ENCODE results near the gene MDM4.
"Not testable (repeated sequence)": the region's sequence is repeated elsewhere in the genome, so short reads cannot be mapped to it uniquely, and the experiment has no call there.

Gene MDM4

DNA sequence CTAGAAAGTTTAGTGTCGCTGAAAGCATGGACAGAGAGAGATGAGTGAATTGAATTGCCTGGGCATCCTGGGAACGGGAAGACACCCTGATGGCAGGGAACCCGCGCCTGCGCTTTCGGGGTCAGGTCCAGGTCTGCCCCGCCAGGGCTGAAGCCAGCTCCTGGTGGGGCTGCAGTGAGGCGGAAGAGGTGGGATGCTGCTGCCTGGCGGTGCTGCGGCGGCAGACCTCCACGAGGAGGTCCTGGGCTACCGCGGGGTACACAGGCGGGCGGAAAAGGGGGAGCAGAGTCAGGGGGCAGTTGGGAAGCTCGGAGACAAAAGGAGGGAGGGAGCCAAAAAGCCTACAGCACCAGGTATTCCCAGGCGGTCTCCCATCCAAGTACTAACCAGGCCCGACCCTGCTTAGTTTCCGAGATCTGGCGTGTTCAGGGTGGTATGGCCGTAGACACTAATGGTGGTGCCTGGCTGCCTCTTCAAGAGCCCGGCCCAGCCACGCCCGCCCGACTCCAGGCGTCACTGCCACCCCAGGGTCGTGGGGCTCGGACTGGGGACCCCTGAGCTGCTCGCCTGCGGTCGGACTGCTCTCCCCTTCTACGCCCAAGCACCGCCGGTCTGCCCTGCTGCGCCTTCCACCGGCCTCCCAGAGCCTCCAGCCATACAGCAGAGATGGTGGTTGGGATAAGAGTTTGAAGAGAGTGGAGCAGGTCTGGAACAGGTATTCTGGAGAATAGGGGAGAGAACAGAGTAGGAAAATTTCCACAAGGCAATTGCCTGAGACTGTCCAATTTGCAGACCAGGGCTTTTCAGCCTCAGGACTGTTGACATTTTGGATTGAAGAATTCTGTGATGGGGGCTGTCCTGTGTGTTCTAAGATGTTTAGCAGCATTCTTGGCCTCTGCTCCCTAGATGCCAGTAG lies 46.1 kb downstream of the MDM4 start:
- no peak for DNase-seq (ENCODE audit: low read depth)

GRCh38 chr1:204563307-204563706 lies 47.1 kb downstream of the MDM4 start:
- no peak for DNase-seq (ENCODE audit: low read depth)

DNA sequence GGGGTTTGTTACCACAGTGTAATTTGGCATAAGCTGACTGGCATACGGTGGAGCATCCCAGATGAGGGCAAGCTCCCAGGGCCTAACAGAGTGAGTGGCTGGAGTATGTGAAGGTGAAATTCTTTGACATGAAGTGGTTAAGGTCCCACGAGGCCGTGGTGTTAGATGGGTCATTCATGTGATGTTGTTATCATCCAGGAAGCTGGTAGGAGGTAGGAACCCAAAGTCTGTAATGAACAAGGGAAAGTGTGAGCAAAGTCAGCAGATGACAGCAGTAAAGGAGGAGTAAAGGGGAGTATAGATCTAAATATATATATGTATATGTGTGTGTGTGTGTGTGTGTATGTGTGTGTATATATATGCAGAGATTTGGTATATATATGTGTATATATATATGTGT lies 47.6 kb downstream of the MDM4 start:
- DNase-seq (ENCODE audit: low read depth): no peak

DNA sequence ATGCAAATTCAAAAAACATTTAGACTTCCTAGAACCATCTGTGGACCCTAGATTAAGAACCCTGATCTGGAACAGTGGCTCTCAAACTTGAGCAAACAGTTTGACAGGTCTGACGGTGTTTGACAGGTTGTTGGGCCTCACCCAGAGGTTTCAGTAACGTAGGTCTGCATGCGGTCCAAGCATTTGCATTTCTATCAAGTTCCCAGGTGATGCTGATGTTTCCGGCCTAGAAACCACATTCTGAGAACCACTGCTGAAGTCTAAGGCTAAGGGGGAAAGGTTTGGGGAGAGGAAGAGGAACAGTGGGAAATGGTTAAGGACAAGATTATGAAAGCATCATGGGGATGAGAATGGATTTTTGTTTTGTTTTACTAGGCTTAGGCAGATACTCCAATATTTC lies 48.6 kb downstream of the MDM4 start:
- no peak for DNase-seq (ENCODE audit: low read depth)

DNA sequence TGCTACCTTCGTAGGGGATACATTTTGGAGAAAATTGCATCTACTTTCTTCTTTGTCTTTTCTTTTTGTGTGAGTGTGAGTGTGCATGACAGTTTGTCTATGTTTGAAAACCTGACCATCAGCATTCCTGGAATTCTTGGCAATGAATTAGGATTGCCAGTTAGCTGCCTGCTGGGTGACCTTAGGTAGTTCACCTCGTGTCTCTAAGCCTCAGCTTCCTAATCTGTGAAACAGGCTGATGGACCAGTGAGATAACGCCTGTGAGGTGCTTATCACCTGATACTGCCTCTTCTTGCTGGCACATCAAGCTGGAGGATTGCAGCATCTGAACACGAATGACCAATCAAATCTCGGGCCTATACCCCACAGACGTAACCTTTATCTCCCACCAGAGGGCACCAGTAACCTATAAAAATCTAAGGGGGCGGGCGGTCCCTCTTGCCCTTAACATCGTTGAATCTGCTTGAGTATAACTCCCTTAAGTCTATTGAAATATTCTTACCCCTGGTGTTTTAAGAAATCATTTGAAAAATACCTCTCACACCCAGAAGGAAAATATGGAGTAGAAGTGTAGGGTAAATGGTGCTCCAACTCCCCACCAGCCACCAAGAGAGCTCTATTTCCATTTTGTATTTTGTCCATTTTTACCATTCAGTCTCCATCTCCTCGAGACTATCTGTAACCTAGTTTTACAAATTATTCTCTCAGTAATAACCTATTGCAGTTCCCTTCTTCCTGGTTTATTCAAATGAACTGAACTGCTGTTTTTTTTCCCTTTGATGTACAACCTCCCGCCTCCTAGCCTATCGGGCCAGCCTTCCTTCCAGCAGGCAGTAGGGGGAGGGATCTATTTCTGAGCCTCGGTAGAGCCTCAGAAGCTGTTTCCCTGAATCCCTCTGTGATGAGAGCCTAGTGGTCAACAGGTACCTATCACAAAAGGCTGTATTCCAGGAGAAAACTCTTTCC lies 49.7 kb downstream of the MDM4 start:
- DNase-seq (ENCODE audit: low read depth): peak; percentile 44

GRCh38 chr1:204566583-204566955 lies 50.4 kb downstream of the MDM4 start:
- no peak for DNase-seq (ENCODE audit: low read depth)

- no peak for DNase-seq (ENCODE audit: low read depth)
Observed at GRCh38 chr1:204567071-204567470, 50.9 kb downstream of the MDM4 start.

GRCh38 chr1:204568576-204569315 lies 52.5 kb downstream of the MDM4 start:
- DNase-seq (ENCODE audit: low read depth): no peak

DNA sequence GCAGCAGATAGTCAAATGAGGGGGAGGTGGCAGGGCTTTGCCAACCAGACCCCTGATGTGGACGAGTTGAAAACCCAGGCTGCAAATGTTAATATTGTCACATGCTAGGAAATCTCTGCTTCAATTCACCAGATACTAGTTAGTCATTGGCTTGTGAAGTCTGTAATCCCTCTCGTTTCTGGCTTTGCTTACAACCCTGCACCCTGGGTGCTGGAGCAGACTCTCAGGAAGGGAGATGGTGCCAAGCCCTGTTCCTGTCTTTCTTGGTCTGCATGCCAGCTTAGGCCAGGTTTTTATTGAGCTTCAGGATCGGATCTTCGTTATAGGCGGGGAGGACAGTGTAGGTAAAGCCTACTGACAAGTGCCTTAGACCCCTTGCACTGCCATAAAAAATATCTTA lies 53.3 kb downstream of the MDM4 start:
- no peak for DNase-seq (ENCODE audit: low read depth)

- DNase-seq (ENCODE audit: low read depth): not testable (repeated sequence)
Observed at GRCh38 chr1:204570021-204570420, 53.8 kb downstream of the MDM4 start.

DNA sequence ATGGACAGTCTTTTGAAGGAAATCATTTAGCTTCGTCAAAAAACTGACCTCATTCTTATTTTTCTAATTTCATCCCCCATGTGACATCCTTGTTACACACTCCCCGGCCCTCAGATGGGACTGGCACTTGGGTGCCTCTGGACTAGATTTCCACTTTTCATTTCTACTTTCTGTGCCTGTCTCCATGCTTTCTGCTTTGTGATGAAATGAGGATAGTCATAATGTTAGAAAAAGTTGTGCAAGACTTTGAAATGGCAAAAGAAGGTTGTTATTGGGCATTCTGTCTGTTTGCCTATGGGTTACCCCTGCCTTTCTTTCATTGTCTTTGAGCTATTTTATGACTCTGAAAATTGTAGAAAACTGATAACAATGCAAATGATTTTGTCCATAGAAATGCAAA lies 54.9 kb downstream of the MDM4 start:
- DNase-seq (ENCODE audit: low read depth): no peak

DNA sequence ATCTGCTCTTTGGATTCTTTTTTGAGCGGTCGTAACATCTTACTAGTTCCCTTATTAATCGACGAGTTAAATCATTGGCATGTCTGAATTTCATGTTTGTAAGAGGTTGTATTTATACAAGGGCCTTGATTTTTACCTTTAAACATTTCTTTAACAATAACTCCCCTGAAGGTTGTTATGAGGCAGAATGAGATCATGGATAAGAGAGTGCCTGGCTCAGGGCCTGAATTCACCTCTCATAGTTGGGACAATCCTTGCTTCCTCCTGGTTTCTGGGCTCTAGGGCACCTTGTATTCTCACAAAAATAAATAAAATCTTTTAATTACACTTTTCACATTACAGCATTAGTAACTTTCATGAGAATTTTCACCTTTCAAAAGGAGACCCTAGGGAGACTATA lies 55.4 kb downstream of the MDM4 start:
- DNase-seq (ENCODE audit: low read depth): no peak

DNA sequence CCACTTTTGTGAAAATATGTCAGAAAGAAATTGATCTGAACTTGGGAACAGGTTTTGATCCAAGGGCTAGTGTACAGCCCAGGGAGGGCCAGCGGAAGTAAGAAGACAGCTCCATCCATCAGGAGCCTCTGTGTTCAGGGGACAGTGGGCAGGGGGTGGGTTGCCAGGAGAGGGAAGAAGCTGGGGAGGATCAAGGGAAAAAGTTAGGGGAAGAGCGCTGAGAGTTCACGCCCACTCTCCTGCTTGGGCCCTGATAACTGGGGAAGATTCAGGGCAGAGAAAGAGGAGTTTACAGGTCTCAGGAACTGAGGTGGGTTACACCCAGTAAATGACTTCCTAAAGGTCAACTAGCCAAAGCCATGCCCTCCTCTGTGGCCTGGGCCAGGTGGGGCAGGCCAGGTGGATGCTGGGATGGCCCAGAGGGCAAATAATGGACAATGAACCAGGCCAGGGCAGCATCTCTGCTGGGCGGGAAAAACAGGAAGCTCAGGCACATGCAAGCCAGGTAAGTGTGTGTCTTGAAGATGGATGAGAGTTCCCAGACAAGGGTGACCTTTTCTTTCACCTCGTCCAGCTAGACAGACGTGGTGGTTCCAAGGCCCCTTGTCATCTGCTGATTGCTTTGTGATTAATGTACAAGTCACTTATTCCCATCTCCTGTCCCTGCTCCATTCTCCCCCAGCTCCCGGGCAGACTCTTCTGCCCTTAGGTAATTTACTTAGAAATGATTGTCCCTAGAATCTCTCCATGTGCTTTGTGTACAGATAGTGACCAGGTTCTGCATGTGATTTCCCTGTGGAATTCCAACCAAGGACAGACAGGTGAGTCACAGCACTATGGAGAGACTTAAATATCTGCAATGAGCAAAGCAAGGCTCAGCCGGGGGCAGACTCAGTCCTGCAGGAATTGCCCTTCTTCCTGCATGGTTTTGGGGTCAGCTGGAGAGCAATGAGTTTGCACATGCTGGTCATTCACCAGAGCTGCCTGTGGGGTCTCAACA lies 57.0 kb downstream of the MDM4 start:
- no peak for DNase-seq (ENCODE audit: low read depth)

- DNase-seq (ENCODE audit: low read depth): no peak
Observed at GRCh38 chr1:204574016-204574864, 58.0 kb downstream of the MDM4 start.

GRCh38 chr1:204574865-204575163 lies 58.6 kb downstream of the MDM4 start:
- no peak for DNase-seq (ENCODE audit: low read depth)

DNA sequence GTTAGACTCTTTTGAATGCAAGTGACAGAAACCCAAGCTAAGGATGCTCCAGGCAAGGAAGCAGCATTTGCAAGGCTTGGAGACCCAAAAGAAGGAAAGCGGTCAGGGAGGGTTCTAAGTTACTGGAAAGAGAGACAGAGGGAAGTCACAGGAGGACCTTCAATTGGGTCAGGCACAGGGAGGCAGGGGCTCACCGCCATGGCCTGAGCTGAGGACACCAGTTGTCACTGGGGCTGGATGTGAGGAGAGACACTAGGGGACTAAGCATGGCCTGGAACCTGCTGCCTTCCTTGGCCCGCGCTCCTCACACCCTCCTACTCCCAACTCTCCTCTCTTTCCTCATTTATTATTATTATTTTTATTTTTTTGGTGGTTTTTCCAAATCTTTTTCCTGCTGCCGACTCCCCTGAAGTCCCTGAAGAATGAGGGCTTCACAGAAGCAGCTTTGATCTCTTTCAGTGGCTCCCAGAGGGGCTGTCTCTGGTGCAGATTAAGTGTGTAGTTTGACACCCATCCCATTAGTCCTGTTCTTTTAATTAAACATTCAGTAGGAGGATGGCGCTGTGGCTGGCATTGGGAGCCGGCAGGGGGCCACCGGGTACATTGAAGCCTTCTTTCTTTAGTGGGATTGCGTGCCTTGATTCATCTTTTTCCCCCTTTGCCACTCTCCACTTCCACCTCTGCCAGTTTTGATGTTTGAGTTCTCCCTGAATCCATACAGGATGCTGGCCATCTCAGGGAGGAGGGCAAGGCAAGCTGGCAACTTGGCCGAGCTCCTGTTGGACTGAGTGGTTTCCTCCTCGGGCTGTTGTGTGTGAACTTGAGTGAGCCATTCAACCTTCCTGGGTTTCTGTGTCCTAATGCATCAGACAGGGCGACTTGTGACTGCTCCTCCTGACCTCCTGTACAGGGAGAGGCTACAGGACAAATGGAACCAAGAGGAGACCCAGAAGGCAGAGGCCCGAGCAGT lies 59.3 kb downstream of the MDM4 start:
- no peak for DNase-seq (ENCODE audit: low read depth)

GRCh38 chr1:204576422-204576821 lies 60.2 kb downstream of the MDM4 start:
- no peak for DNase-seq (ENCODE audit: low read depth)

DNA sequence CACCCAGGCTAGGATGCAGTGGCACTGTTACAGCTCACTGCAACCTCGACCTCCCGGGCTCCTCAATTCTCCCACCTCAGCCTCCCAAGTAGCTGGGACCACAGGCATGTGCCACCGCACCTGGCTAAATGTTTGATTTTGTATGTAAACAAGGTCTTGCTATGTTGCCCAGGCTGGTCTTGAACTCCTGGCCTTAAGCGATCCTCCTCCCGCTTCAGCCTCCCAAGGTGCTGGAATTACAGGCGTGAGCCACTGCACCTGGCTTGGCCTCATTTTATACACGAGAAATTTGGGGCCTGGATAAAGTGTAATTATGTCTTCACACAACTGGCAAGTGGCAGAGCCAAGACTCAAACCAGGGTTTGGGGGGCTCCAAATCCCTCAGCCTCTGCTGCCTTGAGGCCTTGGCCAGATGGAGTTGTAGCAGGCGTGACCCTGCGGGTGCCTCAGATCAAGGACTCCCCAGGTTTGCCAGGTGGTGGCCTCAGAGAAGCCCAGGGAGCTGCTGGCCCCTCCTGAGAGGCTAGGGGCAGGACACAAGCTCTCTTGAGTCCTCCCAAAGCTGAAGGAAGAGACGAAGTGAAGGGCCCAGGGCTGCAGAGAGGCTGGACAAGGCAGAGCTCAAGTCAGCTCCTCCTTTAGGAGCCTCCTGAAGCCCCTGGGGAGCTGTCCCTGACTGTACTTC lies 61.7 kb downstream of the MDM4 start:
- DNase-seq (ENCODE audit: low read depth): no peak

Data from HS-5 (cell line).